Activated gamma-delta T cell (primary cell): Measurements from ENCODE around the gene DHPS.
A peak's percentile ranks its signal among the peaks of the same experiment; 100 is the strongest.
"Not testable (repeated sequence)": the region's sequence is repeated elsewhere in the genome, so short reads cannot be mapped to it uniquely, and the experiment has no call there.

ENCODE experiments used
- DNase-seq: peaks from one replicate; lab custom pipeline; 2025; lab: John Stamatoyannopoulos, UW

DHPS gene

GRCh38 chr19:12646551-12646950 is 35.1 kb downstream of the DHPS start:
- no peak for DNase-seq

DNA sequence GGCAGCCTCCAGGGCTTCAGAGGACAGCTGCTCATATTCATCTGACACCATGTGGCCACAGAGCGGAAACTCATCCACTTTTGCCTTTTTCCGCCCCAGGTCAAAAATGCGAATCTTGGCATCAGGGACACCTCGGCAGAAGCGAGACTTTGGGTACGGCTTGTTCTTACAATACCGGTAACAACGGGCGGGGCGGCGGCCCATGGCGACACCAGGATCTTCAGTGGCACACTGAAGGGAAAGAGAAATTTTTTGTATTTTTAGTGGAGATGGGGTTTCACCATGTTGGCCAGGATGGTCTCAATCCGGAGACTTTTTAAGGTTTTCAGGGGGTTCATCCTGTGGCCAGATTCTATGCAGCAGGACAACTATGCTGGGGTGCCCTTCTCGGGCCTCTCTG is 38.0 kb downstream of the DHPS start:
- DNase-seq, result not testable (repeated sequence)

- DNase-seq, result no peak
Measured at GRCh38 chr19:12642506-12642905, 39.2 kb downstream of the DHPS start.

DNA sequence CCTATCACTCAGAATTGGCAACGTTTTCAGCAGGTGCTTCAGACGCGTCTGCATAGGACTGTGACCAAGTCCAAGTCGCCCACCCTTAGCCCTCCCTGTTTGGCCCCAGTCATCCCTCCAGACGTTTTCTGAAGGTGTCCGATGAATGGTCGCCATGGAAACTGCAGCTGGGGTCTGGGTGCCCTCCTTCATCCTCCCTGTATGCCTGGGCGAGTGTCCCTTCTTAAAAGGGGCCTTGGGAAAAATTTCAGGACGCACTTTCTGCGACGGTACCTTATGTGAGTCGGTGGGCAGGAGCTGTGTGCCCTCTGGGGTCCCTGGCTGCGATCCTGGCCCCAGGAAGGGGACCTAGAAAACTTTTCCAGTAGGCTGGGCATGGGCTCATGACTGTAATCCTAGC is 40.2 kb downstream of the DHPS start:
- no peak for DNase-seq

DNA sequence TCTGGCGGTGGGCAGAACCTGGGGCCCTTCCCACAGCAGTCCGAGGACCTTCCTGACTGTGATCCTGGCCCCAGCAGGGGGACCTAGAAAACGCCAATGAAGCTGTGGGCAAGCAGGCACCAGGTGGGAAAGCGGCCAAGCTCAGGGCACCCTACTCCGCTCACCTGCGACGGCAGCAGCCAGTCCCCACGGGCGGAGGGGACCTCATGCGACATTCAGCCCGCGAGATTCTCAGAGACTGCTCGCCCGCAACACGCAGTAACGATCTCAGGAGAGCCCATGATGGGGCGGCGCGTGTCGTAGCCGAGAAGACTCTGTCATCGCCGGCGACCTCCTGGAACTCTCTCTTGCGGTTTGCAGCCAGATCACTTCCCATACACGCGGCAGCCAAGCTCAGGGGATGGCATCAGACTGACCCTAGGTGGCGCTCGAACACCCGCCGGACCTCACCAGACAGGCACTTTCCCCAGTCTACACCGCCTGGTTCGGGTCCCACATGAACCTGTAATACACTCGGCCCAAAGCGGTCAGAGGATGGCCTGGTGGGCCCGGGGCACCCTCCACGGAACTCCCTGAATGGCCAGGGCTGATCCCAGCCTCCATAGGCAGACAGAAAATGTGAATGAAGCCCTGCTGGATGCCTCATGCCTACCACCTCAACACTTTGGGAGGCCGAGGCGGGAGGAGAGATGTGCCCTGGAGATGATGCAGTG is 41.6 kb downstream of the DHPS start:
- DNase-seq, result peak; percentile 49

GRCh38 chr19:12638611-12639182 is 43.0 kb downstream of the DHPS start:
- no peak for DNase-seq

- DNase-seq, result no peak
Measured at GRCh38 chr19:12636631-12637030, 45.0 kb downstream of the DHPS start.

DNA sequence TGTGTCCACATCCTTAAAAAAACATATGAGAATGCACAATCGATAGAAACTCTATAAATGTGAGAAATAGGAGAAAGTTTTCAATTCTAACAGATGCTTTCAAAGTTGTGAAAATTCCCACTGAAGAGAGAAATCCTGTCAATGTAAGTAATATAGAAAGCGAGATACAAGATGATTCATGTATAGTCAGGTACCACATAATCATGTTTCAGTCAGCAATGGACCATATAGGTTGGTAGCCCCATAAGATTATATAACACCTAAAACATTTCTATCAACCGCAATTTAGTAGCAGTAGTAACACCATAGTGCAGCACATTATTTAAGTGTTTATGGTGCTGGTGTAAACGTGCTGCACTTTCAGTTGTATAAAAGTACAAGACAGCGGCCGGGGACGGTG is 52.5 kb downstream of the DHPS start:
- no peak for DNase-seq

- DNase-seq, result no peak
Measured at GRCh38 chr19:12628040-12629022, 53.3 kb downstream of the DHPS start.

GRCh38 chr19:12626958-12627357 is 54.7 kb downstream of the DHPS start:
- no peak for DNase-seq
